Measurements from ENCODE around the gene FNDC3A. TPM values are rescaled to one million over a fixed set of nuclear protein-coding genes. Genes with fewer than 3 reads are reported as not detected.

Gene FNDC3A
- total RNA-seq, 1 experiment from 2014 or later: 24.3 TPM

GRCh38 chr13:49057176-49057575, 81.5 kb downstream of the FNDC3A start:
- DNase-seq (ENCODE audit: low read depth, low spot score): no peak
- ATAC-seq: no peak
- intact Hi-C loops (cut with micrococcal nuclease; ENCODE audit: unreplicated experiment): no loop called here

GRCh38 chr13:49058761-49059160, 83.0 kb downstream of the FNDC3A start:
- Histone ChIP-seq H3K27me3 (ENCODE audit: control insufficient read depth, insufficient read depth, low read length) (no peaks in the 10 kb centered on the region), H3K27ac (ENCODE audit: low read length) (no peak overlapping the region), H3K9me3 (ENCODE audit: control insufficient read depth, insufficient read depth, low read depth, low read length) (no peaks in the 10 kb centered on the region), H3K36me3 (ENCODE audit: control insufficient read depth, insufficient read depth, low read length) (no peaks in the 10 kb centered on the region), H3K4me3 (ENCODE audit: low read depth in 2 of 2, low read length in 2 of 2) (no peak overlapping the region), H3K4me1 (ENCODE audit: control insufficient read depth, insufficient read depth, low read length) (peaks cover 8% of the 10 kb centered on the region)
- TF ChIP-seq TCF7L2 (IDR thresholded peaks at IDR 0.05; ENCODE audit: low read depth, low read length) (no peak), REST (IDR thresholded peaks at IDR 0.05; ENCODE audit: insufficient read depth in 1 of 2, low read depth in 2 of 2, low read length in 1 of 2) (no peak), POLR2AphosphoS5 (IDR thresholded peaks at IDR 0.05; ENCODE audit: low read depth, low read length) (no peak), CTCF (IDR thresholded peaks at IDR 0.05) (no peak), SIN3A (IDR thresholded peaks at IDR 0.05; ENCODE audit: borderline replicate concordance, insufficient read depth, low read depth, low read length) (no peak)
- ChIA-PET CTCF (no interaction called here), POLR2A (no interaction called here)
- DNase-seq (ENCODE audit: low read depth, low spot score) (no peak), ATAC-seq (no peak)
- in situ Hi-C loops (cut with HindIII; ENCODE audit: low pct_unique_long_range_greater_than_20kb, low sequenced_read_pairs) (no loop called here), intact Hi-C loops (cut with micrococcal nuclease; ENCODE audit: unreplicated experiment) (no loop called here)
- BruUV-seq (replicated peaks): no TSS peak

More at GRCh38 chr13:49057176-49057575, 81.5 kb downstream of the FNDC3A start:
- no peaks in the 10 kb centered on the region for H3K9me3 ChIP-seq (ENCODE audit: control insufficient read depth, insufficient read depth, low read depth, low read length)
- H3K4me3 ChIP-seq (ENCODE audit: low read depth in 2 of 2, low read length in 2 of 2): no peak overlapping the region
- no TSS peak for BruUV-seq (replicated peaks)
- POLR2A ChIA-PET: no interaction called here
- no peak overlapping the region for H3K27ac ChIP-seq (ENCODE audit: low read length)
- CTCF ChIA-PET: no interaction called here
- in situ Hi-C loops (cut with HindIII; ENCODE audit: low pct_unique_long_range_greater_than_20kb, low sequenced_read_pairs): no loop called here
- H3K27me3 ChIP-seq (ENCODE audit: control insufficient read depth, insufficient read depth, low read length): no peaks in the 10 kb centered on the region
- peaks cover 2% of the 10 kb centered on the region for H3K4me1 ChIP-seq (ENCODE audit: control insufficient read depth, insufficient read depth, low read length)
- no peaks in the 10 kb centered on the region for H3K36me3 ChIP-seq (ENCODE audit: control insufficient read depth, insufficient read depth, low read length)
- TF ChIP-seq TCF7L2 (IDR thresholded peaks at IDR 0.05; ENCODE audit: low read depth, low read length): no peak
- TF ChIP-seq REST (IDR thresholded peaks at IDR 0.05; ENCODE audit: insufficient read depth in 1 of 2, low read depth in 2 of 2, low read length in 1 of 2): no peak
- no peak for TF ChIP-seq CTCF (IDR thresholded peaks at IDR 0.05)
- TF ChIP-seq SIN3A (IDR thresholded peaks at IDR 0.05; ENCODE audit: borderline replicate concordance, insufficient read depth, low read depth, low read length): no peak
- no peak for TF ChIP-seq POLR2AphosphoS5 (IDR thresholded peaks at IDR 0.05; ENCODE audit: low read depth, low read length)
